HCT116 (cell line): ENCODE data around the gene FAIM2.

Source experiments
- CBX3 ChIP-seq: IDR thresholded peaks from 2 replicates; pipeline ENCODE4 v1.6.1; 2012; ENCODE audit warnings: low read depth
- CTCF ChIP-seq, 3 experiments: fragments of 200-600 bp in 1 of 3; sonication (generic) in 1 of 3; IDR thresholded peaks in 2 of 3; conservative IDR thresholded peaks in 1 of 3; 2 replicates each; pipeline ENCODE4 v1.5.1; 2012 to 2017; ENCODE audit warnings: low read depth in 2 of 3, low read length in 2 of 3, antibody characterized with exemption in 1 of 3, borderline replicate concordance in 1 of 3, control low read depth in 1 of 3, mild to moderate bottlenecking in 1 of 3, mixed read lengths in 1 of 3, mixed run types in 1 of 3, moderate library complexity in 1 of 3; ENCODE audit not compliant: insufficient read depth in 1 of 3
- EGR1 ChIP-seq: IDR thresholded peaks from 2 replicates; pipeline ENCODE4 v1.6.1; 2012; ENCODE audit warnings: low read depth
- EZH2 ChIP-seq: fragments of 200-600 bp; sonication (generic); IDR thresholded peaks from 2 replicates; pipeline ENCODE4 v1.6.1; 2017; ENCODE audit warnings: antibody characterized with exemption, mixed run types
- JUND ChIP-seq: IDR thresholded peaks from 2 replicates; pipeline ENCODE4 v1.6.1; 2012
- POLR2A ChIP-seq: IDR thresholded peaks from 2 replicates; pipeline ENCODE4 v1.7.0; 2011; ENCODE audit warnings: borderline replicate concordance; ENCODE audit not compliant: insufficient read depth, insufficient read length; ENCODE audit errors: extremely low read depth
- SIN3A ChIP-seq: IDR thresholded peaks from 2 replicates; pipeline ENCODE4 v1.6.1; 2012; ENCODE audit warnings: low read depth
- ZFX ChIP-seq: fragments of 450-650 bp; IDR thresholded peaks from 2 replicates; pipeline ENCODE4 v1.6.1; 2017
- ZNF274 ChIP-seq: fragments of 200-500 bp; sonication (Bioruptor generic); IDR thresholded peaks from 2 replicates; pipeline ENCODE4 v1.6.1; 2014; ENCODE audit warnings: mild to moderate bottlenecking, low read depth, low read length, inconsistent platforms

- TF ChIP-seq SIN3A (no peak), POLR2A (no peak), ZNF274 (no peak), CTCF (IDR thresholded peaks at IDR 0.05 in 2 of 3, conservative IDR thresholded peaks at IDR 0.05 in 1 of 3; ENCODE audit: borderline replicate concordance in 1 of 3, insufficient read depth in 1 of 3, low read depth in 2 of 3, low read length in 2 of 3) (no peak), EGR1 (no peak), EZH2 (no peak), CBX3 (no peak), ZFX (no peak), JUND (no peak)
Measured at GRCh38 chr12:49905718-49906314, 2.1 kb upstream of the FAIM2 start.
